CD14-positive monocyte (primary cell): ENCODE data around the gene DPH1. TPM values are rescaled to one million over a fixed set of nuclear protein-coding genes. Genes with fewer than 3 reads are reported as not detected.

Source experiments
- DNase-seq, 3 donors: peaks; one replicate each; pipeline ENCODE4 v3.0.0-alpha.2; 2011 to 2022
- H2AFZ ChIP-seq: 2 replicates; pipeline ENCODE4 v1.6.0; 2012; ENCODE audit warnings: mild to moderate bottlenecking, low read depth, low read length, inconsistent platforms; ENCODE audit not compliant: insufficient read depth, poor library complexity, severe bottlenecking
- H3K27ac ChIP-seq, 2 donors: 1 replicate in 1 of 2; 2 replicates in 1 of 2; pipeline ENCODE4 v1.5.1; 2012 to 2013; ENCODE audit warnings: low read length in 2 of 2, control low read depth in 1 of 2, inconsistent platforms in 1 of 2, low read depth in 1 of 2, mild to moderate bottlenecking in 1 of 2
- H3K27me3 ChIP-seq, 2 donors: one replicate each; pipeline versions ENCODE4 v1.6.0 to v1.6.1; 2011 to 2013; ENCODE audit warnings: low read length in 2 of 2; ENCODE audit not compliant: control insufficient read depth in 2 of 2, insufficient read depth in 2 of 2
- H3K36me3 ChIP-seq, 2 donors: replicated peaks in 1 of 2; 1 replicate in 1 of 2; 2 replicates in 1 of 2; pipeline versions ENCODE4 v1.5.1 to v1.6.1; 2012 to 2013; ENCODE audit warnings: low read length in 2 of 2, control low read depth in 1 of 2, inconsistent platforms in 1 of 2, mild to moderate bottlenecking in 1 of 2; ENCODE audit not compliant: insufficient read depth in 2 of 2, control insufficient read depth in 1 of 2
- H3K4me1 ChIP-seq, 2 donors: 1 replicate in 1 of 2; 2 replicates in 1 of 2; pipeline versions ENCODE4 v1.5.1 to v1.6.1; 2012 to 2013; ENCODE audit warnings: low read length in 2 of 2, control low read depth in 1 of 2, inconsistent platforms in 1 of 2, mild to moderate bottlenecking in 1 of 2, moderate library complexity in 1 of 2; ENCODE audit not compliant: insufficient read depth in 2 of 2, control insufficient read depth in 1 of 2
- H3K4me2 ChIP-seq: replicated peaks from 2 replicates; pipeline ENCODE3; 2012; ENCODE audit warnings: low read length, moderate library complexity, mild to moderate bottlenecking; ENCODE audit not compliant: poor library complexity, severe bottlenecking; ENCODE audit errors: extremely low read depth
- H3K4me3 ChIP-seq, 3 experiments: fragments of 200-600 bp in 1 of 3; sonication (generic) in 1 of 3; replicated peaks in 1 of 3; 1 replicate in 2 of 3; 2 replicates in 1 of 3; pipeline ENCODE4 v1.5.1; 2011 to 2013; ENCODE audit warnings: low read length in 3 of 3, mild to moderate bottlenecking in 3 of 3, control low read depth in 2 of 3, low read depth in 2 of 3, inconsistent platforms in 1 of 3, moderate library complexity in 1 of 3
- H3K79me2 ChIP-seq: 2 replicates; pipeline ENCODE4 v1.6.0; 2012; ENCODE audit warnings: mild to moderate bottlenecking, control low read depth, inconsistent platforms, low read length, moderate library complexity; ENCODE audit not compliant: insufficient read depth
- H3K9ac ChIP-seq: 2 replicates; pipeline ENCODE4 v1.6.0; 2017; ENCODE audit warnings: low read length, mild to moderate bottlenecking; ENCODE audit not compliant: insufficient read depth, poor library complexity, severe bottlenecking
- H3K9me3 ChIP-seq, 2 donors: replicated peaks in 1 of 2; 1 replicate in 1 of 2; 2 replicates in 1 of 2; pipeline versions ENCODE4 v1.5.1 to v1.6.1; 2012 to 2013; ENCODE audit warnings: low read length in 2 of 2, control low read depth in 1 of 2; ENCODE audit not compliant: control insufficient read depth in 1 of 2, insufficient read depth in 1 of 2
- H4K20me1 ChIP-seq: 2 replicates; pipeline ENCODE4 v1.6.0; 2012; ENCODE audit warnings: mild to moderate bottlenecking, low read length, control low read depth, moderate library complexity; ENCODE audit not compliant: insufficient read depth
- H3K27ac Mint-ChIP-seq, 7 donors: one replicate each; pipeline ENCODE4 v1.8.0; 2020; ENCODE audit warnings: mild to moderate bottlenecking in 7 of 7, mixed read lengths in 7 of 7, moderate library complexity in 6 of 7, inconsistent platforms in 2 of 7
- H3K27me3 Mint-ChIP-seq, 3 donors: one replicate each; pipeline ENCODE4 v1.8.0; 2021 to 2022; ENCODE audit warnings: low read depth in 3 of 3, mild to moderate bottlenecking in 3 of 3, mixed read lengths in 3 of 3, moderate library complexity in 3 of 3, inconsistent platforms in 1 of 3
- H3K36me3 Mint-ChIP-seq, 2 donors: one replicate each; pipeline ENCODE4 v1.8.0; 2020; ENCODE audit warnings: mixed read lengths in 2 of 2, inconsistent platforms in 1 of 2, mild to moderate bottlenecking in 1 of 2
- H3K4me1 Mint-ChIP-seq: one replicate; pipeline ENCODE4 v1.8.0; 2020; ENCODE audit warnings: mild to moderate bottlenecking, mixed read lengths
- H3K4me3 Mint-ChIP-seq, 2 donors: one replicate each; pipeline ENCODE4 v1.8.0; 2020; ENCODE audit warnings: mild to moderate bottlenecking in 2 of 2, mixed read lengths in 2 of 2, moderate library complexity in 1 of 2
- H3K9me3 Mint-ChIP-seq, 7 donors: one replicate each; pipeline ENCODE4 v1.8.0; 2020 to 2022; ENCODE audit warnings: mixed read lengths in 7 of 7, mild to moderate bottlenecking in 6 of 7, moderate library complexity in 6 of 7, inconsistent platforms in 2 of 7
- CTCF ChIP-seq: fragments of 200-600 bp; IDR thresholded peaks from one replicate; pipeline ENCODE4 v1.8.0; 2022; ENCODE audit warnings: antibody characterized with exemption, mild to moderate bottlenecking
- WGBS: methylation state at CpG from one replicate; pipeline ENCODE4 v1.1.5; 2013; ENCODE audit warnings: missing lambda C conversion rate; ENCODE audit not compliant: insufficient coverage; 5-methylcytosine and 5-hydroxymethylcytosine counted together
- intact Hi-C, 2 donors: fragments of 100-400 bp; cut with micrococcal nuclease; formaldehyde crosslinking; loops; one replicate each; pipeline versions ENCODE4 v1.15.0 to v1.15.1; 2023
- polyA plus RNA-seq, 3 donors: library from polyadenylated mRNA; depleted of rRNA in 1 of 3; unstranded in 2 of 3; stranded (reverse) in 1 of 3; fragments of 300-500 nt in 2 of 3; fragments of >200 nt in 1 of 3; fragmentation: Illumina TruSeq in 2 of 3; gene quantifications; 1 replicate in 2 of 3; 2 replicates in 1 of 3; pipeline ENCODE4 v1.2.3, GENCODE V29; 2012 to 2021

Gene DPH1
- polyA plus RNA-seq, 3 donors = 7.5 to 29.4 (median 9.3) TPM

- Mint-ChIP-seq H3K36me3 (no peaks in the 10 kb centered on the region), H3K9me3 (peaks cover 0 to 3% (median 0%) of the 10 kb centered on the region in 7 donors), H3K4me1 (no peaks in the 10 kb centered on the region), H3K4me3 (no peak overlapping the region), H3K27me3 (peaks cover 6 to 24% (median 16%) of the 10 kb centered on the region in 3 donors), H3K27ac (no peak overlapping the region)
- no peaks in the 10 kb centered on the region for H4K20me1 ChIP-seq
- no peak overlapping the region for H3K27ac ChIP-seq
- DNase-seq = no peak
- no peak for TF ChIP-seq CTCF
- H3K9ac ChIP-seq = no peak overlapping the region
- no peaks in the 10 kb centered on the region for H3K36me3 ChIP-seq
- 89% methylated on average over 1 of the region's 4 CpGs for WGBS
- H3K4me2 ChIP-seq = no peak overlapping the region
- intact Hi-C loops = no loop called here
- H3K4me3 ChIP-seq = no peak overlapping the region
- no peaks in the 10 kb centered on the region for H3K79me2 ChIP-seq
- H2AFZ ChIP-seq = no peak overlapping the region
- H3K4me1 ChIP-seq = no peaks in the 10 kb centered on the region
- no peaks in the 10 kb centered on the region for H3K9me3 ChIP-seq
- H3K27me3 ChIP-seq = no peaks in the 10 kb centered on the region
These were observed 44.9 kb upstream of the DPH1 start for GRCh38 chr17:1985093-1985492.

GRCh38 chr17:1985686-1986085 lies 44.3 kb upstream of the DPH1 start:
- H3K4me1 Mint-ChIP-seq = no peaks in the 10 kb centered on the region
- Histone ChIP-seq H3K36me3 (no peaks in the 10 kb centered on the region), H3K9ac (no peak overlapping the region), H2AFZ (no peak overlapping the region), H4K20me1 (no peaks in the 10 kb centered on the region), H3K27ac (no peak overlapping the region), H3K27me3 (no peaks in the 10 kb centered on the region), H3K4me3 (no peak overlapping the region), H3K4me2 (no peak overlapping the region), H3K4me1 (no peaks in the 10 kb centered on the region), H3K9me3 (no peaks in the 10 kb centered on the region), H3K79me2 (no peaks in the 10 kb centered on the region)
- H3K9me3 Mint-ChIP-seq = peaks cover 0 to 3% (median 0%) of the 10 kb centered on the region in 7 donors
- WGBS = 68% methylated on average over 4 of the region's 4 CpGs
- TF ChIP-seq CTCF = no peak
- no peak for DNase-seq
- no peak overlapping the region for H3K4me3 Mint-ChIP-seq
- H3K36me3 Mint-ChIP-seq = no peaks in the 10 kb centered on the region
- intact Hi-C loops = no loop called here
- peak overlapping the region in 1 of 7 donors; percentile 35 for H3K27ac Mint-ChIP-seq
- H3K27me3 Mint-ChIP-seq = peaks cover 10 to 26% (median 16%) of the 10 kb centered on the region in 3 donors
